Right atrium auricular region (tissue), 2 donors: ENCODE data around the gene TLR6. TPM values are rescaled to one million over a fixed set of nuclear protein-coding genes. Genes with fewer than 3 reads are reported as not detected.

Experiments used
- DNase-seq: peaks from one replicate; pipeline ENCODE4 v3.0.0-alpha.2; 2019; ENCODE audit warnings: low spot score
- H3K27ac ChIP-seq, 2 donors: fragments of 200-600 bp; sonication (generic); 1 replicate in 1 of 2; 2 replicates in 1 of 2; pipeline ENCODE4 v1.5.1; 2016 to 2019
- H3K27me3 ChIP-seq, 2 donors: fragments of 200-600 bp; sonication (generic); one replicate each; pipeline versions ENCODE4 v1.5.1 to v1.6.0; 2017 to 2019
- H3K36me3 ChIP-seq: fragments of 200-600 bp; sonication (generic); one replicate; pipeline ENCODE4 v1.5.1; 2016
- H3K4me1 ChIP-seq, 2 donors: fragments of 200-600 bp; sonication (generic); one replicate each; pipeline versions ENCODE4 v1.5.1 to v1.6.0; 2017 to 2019
- H3K4me3 ChIP-seq, 2 donors: fragments of 200-600 bp; sonication (generic); 1 replicate in 1 of 2; 2 replicates in 1 of 2; pipeline ENCODE4 v1.5.1; 2017 to 2019; ENCODE audit warnings: mild to moderate bottlenecking in 1 of 2, moderate library complexity in 1 of 2
- H3K9me3 ChIP-seq, 2 donors: fragments of 200-600 bp; sonication (generic); one replicate each; pipeline ENCODE4 v1.5.1; 2019
- CTCF ChIP-seq, 2 donors: fragments of 200-600 bp; sonication (generic); IDR thresholded peaks; one replicate each; pipeline ENCODE4 v1.5.1; 2019; ENCODE audit warnings: antibody characterized with exemption in 2 of 2
- total RNA-seq, 2 donors: library from RNA; depleted of rRNA; stranded (reverse); fragments of >200 nt; gene quantifications; one replicate each; pipeline ENCODE4 v1.1.0, GENCODE V29; 2016

The TLR6 gene
- total RNA-seq, 2 donors from 2014 or later, result 1.2 to 2.3 TPM

DNA sequence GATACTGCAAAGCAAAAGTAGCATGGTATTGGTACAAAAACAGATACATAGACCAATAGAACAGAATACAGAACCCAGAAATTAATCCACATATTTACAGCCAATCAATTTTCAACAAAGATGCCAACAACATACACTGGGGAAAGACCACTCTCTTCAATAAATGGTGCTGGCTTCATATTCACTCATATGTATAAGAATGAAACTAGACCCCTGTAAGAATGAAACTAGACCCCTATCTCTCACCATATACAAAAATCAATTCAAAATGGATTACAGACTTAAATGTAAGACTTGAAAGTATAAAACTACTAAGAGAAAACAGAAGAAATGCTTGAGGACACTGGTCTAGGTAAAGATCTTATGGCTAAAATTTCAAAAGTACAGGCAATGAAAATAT is 19.3 kb downstream of the TLR6 start:
- Histone ChIP-seq H3K9me3 (peaks cover 0 to 31% of the 10 kb centered on the region in 2 donors), H3K27me3 (no peaks in the 10 kb centered on the region), H3K27ac (no peak overlapping the region), H3K4me1 (no peaks in the 10 kb centered on the region), H3K36me3 (no peaks in the 10 kb centered on the region), H3K4me3 (no peak overlapping the region)
- DNase-seq, result no peak
- no peak for TF ChIP-seq CTCF (IDR thresholded peaks at IDR 0.05)

DNA sequence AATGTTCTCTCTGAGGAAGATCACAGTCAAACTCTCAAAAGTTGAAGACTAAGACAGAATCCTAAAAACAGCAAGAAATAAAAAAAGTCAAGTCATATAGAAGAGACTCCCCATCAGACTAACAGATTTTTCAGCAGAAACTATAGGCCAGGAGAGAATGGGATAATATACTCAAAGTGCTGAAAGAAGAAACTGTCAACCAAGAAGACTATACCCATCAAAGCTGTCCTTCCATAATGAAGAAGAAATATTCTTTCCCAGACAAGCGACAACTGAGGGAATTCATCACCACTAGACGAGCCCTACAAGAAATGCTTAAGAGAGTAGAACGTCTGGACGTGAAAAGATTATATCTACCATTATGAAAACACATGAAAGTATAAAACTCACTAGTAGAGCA is 22.0 kb downstream of the TLR6 start:
- no peak for TF ChIP-seq CTCF (IDR thresholded peaks at IDR 0.05)
- no peak for DNase-seq
- no peaks in the 10 kb centered on the region for H3K36me3 ChIP-seq
- no peak overlapping the region for H3K4me3 ChIP-seq
- H3K9me3 ChIP-seq, result peaks cover 0 to 31% of the 10 kb centered on the region in 2 donors
- H3K27ac ChIP-seq, result no peak overlapping the region
- no peaks in the 10 kb centered on the region for H3K27me3 ChIP-seq
- H3K4me1 ChIP-seq, result no peaks in the 10 kb centered on the region

DNA sequence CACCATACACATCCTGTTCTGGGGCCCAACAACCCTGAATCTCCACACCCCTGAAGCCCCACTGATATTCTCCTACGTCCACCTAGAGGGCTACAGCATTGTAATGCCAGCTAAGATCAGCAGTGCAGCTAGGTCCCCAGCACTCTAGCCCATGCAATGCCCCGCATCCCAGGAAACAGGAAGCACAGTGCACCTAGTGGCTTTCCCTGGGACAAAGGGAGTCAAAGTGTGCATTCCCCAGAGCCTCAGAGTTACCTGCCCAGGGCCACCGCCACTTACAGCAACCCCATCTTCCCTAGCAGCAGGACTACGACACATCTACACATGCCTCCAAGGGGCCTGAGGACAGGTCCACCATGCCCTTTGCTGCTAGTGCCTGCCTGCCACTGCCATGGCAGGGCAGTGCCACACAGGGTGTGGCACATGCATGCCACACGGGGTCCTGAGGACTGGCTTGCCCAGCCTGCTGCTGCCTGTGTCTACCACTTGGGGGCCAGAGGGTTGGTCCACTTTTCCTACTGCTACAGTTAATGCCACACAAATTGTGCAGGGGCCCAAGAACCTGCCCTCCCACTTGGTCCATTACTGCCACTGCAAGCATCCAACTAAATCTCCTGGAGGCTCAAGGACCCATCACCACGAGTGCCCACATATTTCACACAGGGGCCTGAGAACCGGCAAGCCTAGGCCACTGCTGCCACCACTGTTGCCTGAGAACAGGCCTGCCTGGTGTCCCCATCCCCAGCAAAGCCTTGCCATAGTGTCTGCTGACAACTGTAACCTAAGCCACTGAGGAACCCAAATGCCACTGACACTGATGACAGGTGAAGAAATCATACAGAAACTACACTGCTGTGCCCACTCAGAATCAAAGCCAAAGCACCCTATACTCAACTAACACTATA is 23.7 kb downstream of the TLR6 start:
- H3K4me3 ChIP-seq, result no peak overlapping the region
- no peaks in the 10 kb centered on the region for H3K36me3 ChIP-seq
- no peaks in the 10 kb centered on the region for H3K27me3 ChIP-seq
- DNase-seq, result no peak
- H3K9me3 ChIP-seq, result peaks cover 0 to 31% of the 10 kb centered on the region in 2 donors
- TF ChIP-seq CTCF (IDR thresholded peaks at IDR 0.05), result no peak
- no peak overlapping the region for H3K27ac ChIP-seq
- H3K4me1 ChIP-seq, result no peaks in the 10 kb centered on the region

DNA sequence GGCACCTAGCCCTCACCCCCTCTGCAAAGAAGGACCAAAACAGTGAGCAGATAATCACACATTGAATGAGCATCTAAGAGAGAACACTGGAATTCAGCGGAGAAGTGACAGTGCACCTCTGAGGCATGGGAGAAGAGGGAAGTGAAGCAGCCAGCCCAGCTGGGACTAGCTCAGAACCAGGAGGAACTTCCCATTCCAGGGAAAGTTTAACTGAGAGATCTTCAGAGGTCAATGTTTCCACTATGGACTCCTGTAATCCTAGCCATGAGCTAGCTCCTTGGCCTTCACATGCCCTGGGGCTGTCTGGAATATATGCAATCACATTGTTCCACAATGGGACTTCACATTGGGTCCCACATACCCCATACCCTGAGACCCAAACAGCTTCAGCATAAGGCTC is 24.4 kb downstream of the TLR6 start:
- H3K4me1 ChIP-seq, result no peaks in the 10 kb centered on the region
- no peak for TF ChIP-seq CTCF (IDR thresholded peaks at IDR 0.05)
- no peaks in the 10 kb centered on the region for H3K27me3 ChIP-seq
- no peak overlapping the region for H3K4me3 ChIP-seq
- H3K9me3 ChIP-seq, result peaks cover 0 to 25% of the 10 kb centered on the region in 2 donors
- no peaks in the 10 kb centered on the region for H3K36me3 ChIP-seq
- H3K27ac ChIP-seq, result no peak overlapping the region
- DNase-seq, result no peak

- Histone ChIP-seq H3K9me3 (peaks cover 0 to 19% of the 10 kb centered on the region in 2 donors), H3K4me1 (no peaks in the 10 kb centered on the region), H3K4me3 (no peak overlapping the region), H3K27me3 (no peaks in the 10 kb centered on the region), H3K36me3 (no peaks in the 10 kb centered on the region), H3K27ac (no peak overlapping the region)
- no peak for DNase-seq
- TF ChIP-seq CTCF (IDR thresholded peaks at IDR 0.05), result no peak
Measured at GRCh38 chr4:38831653-38832052, 25.0 kb downstream of the TLR6 start.
